Limb (tissue), 2 donors: ENCODE data around the gene SHLD2.
A peak's percentile ranks its signal among the peaks of the same experiment; 100 is the strongest.
"Not testable (repeated sequence)": the region's sequence is repeated elsewhere in the genome, so short reads cannot be mapped to it uniquely, and the experiment has no call there.

ENCODE experiments used
- DNase-seq, 2 donors: peaks; one replicate each; pipeline ENCODE4 v3.0.0-alpha.2; 2016; ENCODE audit errors: extremely low spot score in 2 of 2

The SHLD2 gene

GRCh38 chr10:87083576-87084290 lies 11.3 kb upstream of the SHLD2 start:
- DNase-seq, result not testable (repeated sequence)

DNA sequence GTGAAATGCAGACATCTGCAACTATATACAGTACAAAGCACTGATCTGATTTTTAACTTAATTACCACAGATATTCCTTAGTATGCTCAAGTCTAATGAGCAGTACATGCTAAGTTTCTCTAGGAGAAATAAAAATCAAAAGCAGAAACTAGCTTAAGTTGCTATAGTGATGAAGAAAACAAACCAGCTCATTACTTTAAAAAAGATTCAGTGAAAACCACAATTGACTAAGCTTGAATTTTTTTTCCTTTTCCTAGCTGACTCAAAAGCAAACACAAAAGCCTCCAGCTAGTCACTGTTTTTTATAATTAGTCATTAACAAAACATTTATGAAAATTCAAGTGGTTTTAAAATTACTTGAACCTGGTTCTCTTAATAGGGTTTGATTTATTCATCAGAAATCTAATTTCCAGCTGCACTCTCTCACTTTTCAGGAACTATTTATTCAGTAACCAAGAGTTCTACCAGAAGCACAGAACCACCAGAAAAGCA lies 10.7 kb upstream of the SHLD2 start:
- not testable (repeated sequence) for DNase-seq

- no peak for DNase-seq
These were observed 9.5 kb upstream of the SHLD2 start for GRCh38 chr10:87085537-87085936.

GRCh38 chr10:87089746-87090145 lies 5.3 kb upstream of the SHLD2 start:
- no peak for DNase-seq

GRCh38 chr10:87090779-87091178 lies 4.2 kb upstream of the SHLD2 start:
- no peak for DNase-seq

DNA sequence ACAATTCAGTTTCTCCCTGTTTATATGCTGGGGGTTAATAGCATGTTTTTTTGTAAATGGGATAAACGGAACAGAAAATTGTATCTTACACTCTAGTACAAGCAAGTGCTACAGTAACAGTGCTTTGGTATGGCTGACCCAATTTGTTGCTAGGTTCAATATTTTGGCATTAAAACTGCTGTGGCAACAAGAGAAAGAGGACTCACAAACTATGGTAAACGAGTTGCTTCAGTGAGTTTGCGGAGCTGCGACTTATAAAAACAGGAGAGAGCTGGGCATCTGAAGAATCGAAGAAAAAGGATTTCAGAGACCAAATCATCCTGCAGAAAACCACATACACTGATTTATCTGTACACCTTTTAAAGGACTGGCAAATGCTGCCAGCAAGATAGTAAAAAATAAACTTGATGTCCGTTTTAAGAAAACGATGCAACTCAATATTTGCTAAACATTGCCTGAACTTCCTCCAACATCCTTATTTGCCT lies 2.6 kb upstream of the SHLD2 start:
- no peak for DNase-seq

DNA sequence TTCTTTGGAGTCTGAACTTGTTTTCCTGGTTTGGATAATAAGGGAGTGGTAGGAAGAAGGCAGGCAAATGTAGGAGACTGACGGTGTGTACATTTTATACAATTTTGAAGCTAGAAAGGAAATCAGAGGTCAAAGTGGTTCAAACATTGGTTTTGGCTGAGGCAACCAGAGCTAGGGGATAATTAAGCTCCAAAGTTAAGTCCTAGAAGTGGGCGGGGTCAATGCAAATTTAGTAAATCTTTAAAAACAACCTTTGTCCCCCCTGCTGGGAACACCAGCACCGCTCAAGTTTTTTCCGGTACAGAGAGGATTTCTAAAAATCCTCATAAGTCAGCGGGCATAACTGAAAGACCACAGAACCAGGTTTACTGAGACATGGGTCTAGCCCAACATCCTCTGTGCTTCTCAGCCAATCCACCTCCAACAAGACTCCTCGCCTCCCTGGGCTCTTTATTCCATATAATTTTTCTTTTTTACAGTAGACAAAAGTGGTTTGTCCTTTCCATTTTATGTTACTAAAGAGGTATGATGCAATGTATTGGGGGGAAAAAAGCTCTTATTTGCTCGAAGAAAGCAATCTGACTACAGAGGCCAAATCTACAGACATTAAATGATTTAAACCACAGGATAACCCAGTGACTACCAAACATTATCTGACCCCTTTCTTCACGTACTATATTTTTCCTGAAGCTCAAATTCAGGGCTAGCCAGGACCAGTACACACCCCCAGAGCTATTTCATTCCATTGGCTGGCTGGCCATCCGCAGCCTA lies 2.0 kb upstream of the SHLD2 start:
- peak in 1 of 2 donors; percentile 30 for DNase-seq

GRCh38 chr10:87093632-87094372 lies 1.2 kb upstream of the SHLD2 start:
- peak in 1 of 2 donors; percentile 76 for DNase-seq

GRCh38 chr10:87095236-87095945 lies 385 bp downstream of the SHLD2 start:
- peak in 1 of 2 donors; percentile 86 for DNase-seq

DNA sequence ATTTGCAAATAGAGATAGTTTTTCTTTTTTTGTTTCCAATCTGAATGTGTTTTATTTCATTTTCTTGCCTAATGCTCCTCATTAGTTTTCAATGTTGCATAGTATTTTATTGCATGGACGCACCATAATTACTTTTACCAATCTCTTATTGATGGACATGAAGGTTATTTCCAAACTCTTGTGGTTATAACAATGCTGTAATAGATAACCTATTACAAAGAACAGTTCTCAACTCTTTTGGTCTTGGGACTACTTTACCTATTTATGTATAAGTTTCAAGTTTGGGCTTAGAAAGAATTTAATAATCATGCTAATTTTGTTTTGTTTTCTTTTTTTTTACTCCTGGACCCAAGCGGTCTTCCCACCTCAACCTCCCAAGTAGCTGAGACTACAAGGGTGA lies 7.0 kb downstream of the SHLD2 start:
- no peak for DNase-seq

GRCh38 chr10:87104727-87105126 lies 9.7 kb downstream of the SHLD2 start:
- DNase-seq, result not testable (repeated sequence)

DNA sequence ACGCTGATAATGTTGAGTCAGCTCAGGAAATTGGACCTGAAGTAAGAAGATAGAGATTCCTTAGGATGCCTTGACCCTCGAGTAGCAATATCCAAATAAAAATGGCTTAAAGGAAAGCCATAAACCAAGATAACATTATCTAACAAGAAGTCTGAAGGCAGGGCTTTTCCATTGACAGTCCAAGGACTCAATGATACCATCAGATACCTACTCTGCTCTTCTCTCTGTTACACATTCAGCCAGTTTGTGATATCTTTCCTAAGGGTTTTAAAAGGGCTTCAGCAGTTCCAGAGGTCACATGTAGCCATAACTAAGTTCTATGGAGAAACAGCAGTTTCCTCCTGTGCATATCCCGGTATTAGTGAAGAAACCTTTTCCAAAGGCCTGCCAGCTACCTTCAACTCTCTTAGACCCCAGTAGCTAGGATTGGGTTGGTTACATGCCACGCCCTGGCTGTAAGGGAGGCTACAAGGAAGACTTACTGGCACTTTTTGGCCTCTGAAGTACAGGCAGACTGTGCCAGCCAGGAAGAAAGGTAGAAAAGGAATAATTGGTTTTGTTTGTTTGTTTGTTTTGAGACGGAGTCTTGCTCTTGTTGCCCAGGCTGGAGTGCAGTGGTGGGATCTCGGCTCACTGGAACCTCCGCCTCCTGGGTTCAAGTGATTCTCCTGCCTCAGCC lies 10.6 kb downstream of the SHLD2 start:
- no peak for DNase-seq

DNA sequence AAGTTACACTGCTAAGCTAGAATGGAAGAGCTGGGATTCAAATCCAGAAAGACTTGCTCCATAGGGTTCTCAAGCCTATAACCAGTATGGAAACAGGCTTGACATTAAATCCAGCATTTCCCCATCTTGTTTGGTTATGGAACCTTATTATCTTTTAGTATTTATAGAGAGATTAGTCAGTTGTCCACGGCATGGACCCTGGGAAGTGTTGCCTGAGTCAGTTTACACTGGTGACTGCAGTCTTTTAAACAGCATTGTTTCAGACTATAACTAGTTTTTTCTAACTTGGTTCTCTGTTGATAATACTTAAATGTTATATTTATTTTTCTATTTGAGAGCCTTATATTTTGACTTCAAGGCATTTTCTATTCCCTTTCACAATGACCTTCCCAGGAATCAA lies 23.1 kb downstream of the SHLD2 start:
- not testable (repeated sequence) for DNase-seq

- not testable (repeated sequence) for DNase-seq
These were observed 24.0 kb downstream of the SHLD2 start for GRCh38 chr10:87119029-87119428.

DNA sequence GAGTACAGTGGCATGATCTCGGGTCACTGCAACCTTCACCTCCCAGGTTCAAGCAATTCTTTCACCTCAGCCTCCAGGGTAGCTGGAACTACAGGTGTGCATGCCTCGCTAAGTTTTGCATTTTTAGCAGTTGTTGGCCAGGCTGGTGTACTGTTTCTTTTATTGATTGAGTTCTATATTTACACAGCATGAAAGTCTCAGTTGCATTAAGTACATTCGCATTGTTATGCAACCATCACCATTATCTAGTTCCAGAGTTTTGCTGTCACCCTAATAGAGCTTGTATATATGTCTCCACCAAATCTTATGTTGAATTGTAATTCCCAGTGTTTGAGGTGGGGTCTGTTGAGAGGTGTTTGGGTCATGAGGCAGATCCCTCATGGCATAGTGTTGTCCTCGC lies 28.3 kb downstream of the SHLD2 start:
- DNase-seq, result not testable (repeated sequence)

- DNase-seq, result not testable (repeated sequence)
These were observed 32.0 kb downstream of the SHLD2 start for GRCh38 chr10:87127048-87127447.

DNA sequence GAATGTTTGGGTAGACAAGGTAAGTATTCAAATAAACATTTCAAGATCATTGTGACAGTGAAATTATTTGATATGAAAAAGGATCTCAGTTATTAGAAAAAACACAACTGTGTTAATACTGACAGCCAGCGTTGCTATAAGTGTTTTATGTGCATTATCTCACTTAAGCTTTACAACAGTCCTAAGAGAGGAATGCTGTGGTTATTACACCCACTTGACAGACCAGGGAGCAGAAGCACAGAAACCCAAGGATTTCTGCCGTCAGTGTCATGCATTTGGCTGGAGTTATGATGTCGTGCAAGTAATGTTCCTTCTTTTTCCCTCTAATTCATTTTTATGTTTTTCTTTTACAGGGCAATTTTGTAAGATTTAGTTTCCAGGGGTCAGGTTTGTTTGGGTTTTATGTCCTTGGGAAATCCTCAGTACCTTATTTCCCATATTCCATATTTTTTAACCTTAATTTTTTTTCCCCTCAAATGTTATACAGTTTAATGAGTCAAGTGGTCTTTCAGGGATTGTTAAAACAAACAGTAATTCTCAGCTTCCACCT lies 32.7 kb downstream of the SHLD2 start:
- DNase-seq, result not testable (repeated sequence)

DNA sequence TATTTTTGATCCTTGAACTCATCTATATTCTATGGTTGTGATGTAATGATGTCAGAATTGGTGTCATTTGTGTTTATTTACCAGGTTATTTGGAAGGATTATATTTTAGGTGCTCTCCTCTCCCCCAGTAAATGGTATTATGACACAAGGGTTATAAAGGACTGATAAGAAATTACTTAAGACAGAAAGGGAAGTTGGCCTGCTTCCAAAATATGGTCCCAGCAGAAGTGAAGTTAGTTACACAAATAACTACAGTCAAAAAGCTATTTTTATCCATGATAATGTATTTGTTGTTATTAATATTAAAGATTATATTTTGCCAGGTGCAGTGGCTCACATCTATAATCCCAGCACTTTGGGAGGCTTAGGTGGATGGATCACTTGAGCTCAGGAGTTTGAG lies 37.2 kb downstream of the SHLD2 start:
- not testable (repeated sequence) for DNase-seq

GRCh38 chr10:87133936-87134335 lies 38.9 kb downstream of the SHLD2 start:
- not testable (repeated sequence) for DNase-seq

DNA sequence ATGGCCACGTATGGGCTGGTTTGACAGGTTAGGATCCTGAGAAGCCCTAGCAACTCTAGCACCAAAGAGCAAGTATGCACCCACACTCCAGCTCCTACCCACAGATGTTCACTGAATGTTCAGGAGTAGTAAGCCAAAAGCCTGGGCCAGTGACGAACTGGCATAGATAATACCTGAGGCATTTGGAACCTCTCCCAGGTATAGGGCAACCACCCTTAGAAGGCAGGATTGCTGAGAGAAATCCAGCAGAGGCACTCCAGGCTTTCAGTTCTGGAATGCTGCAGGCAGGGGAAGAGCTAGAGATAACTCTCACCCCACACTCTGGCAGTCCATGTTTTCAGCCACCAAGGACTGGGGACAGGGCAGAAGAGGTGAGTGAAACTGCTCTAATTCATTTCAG lies 39.4 kb downstream of the SHLD2 start:
- DNase-seq, result not testable (repeated sequence)
